Endothelial cell (in vitro differentiated cells): ENCODE measurements around the gene FANCE. TPM values are rescaled to one million over a fixed set of nuclear protein-coding genes. Genes with fewer than 3 reads are reported as not detected.
A peak's percentile ranks its signal among the peaks of the same experiment; 100 is the strongest.

Experiments used
- DNase-seq: peaks from one replicate; pipeline ENCODE4 v3.0.0; 2021; ENCODE audit warnings: low spot score
- H3K27ac Mint-ChIP-seq: one replicate; pipeline ENCODE4 v1.8.0; 2021; ENCODE audit warnings: mixed read lengths, inconsistent platforms; ENCODE audit not compliant: unreplicated experiment
- H3K27me3 Mint-ChIP-seq: one replicate; pipeline ENCODE4 v1.8.0; 2021; ENCODE audit warnings: mild to moderate bottlenecking, moderate library complexity, mixed read lengths, inconsistent platforms; ENCODE audit not compliant: unreplicated experiment
- H3K36me3 Mint-ChIP-seq: one replicate; pipeline ENCODE4 v1.8.0; 2021; ENCODE audit warnings: mild to moderate bottlenecking, low read depth, mixed read lengths, inconsistent platforms; ENCODE audit not compliant: unreplicated experiment
- H3K4me1 Mint-ChIP-seq: one replicate; pipeline ENCODE4 v1.8.0; 2021; ENCODE audit warnings: mild to moderate bottlenecking, mixed read lengths, inconsistent platforms; ENCODE audit not compliant: unreplicated experiment
- H3K4me3 Mint-ChIP-seq: one replicate; pipeline ENCODE4 v1.8.0; 2021; ENCODE audit warnings: mild to moderate bottlenecking, mixed read lengths, inconsistent platforms; ENCODE audit not compliant: unreplicated experiment
- H3K9me3 Mint-ChIP-seq: one replicate; pipeline ENCODE4 v1.8.0; 2021; ENCODE audit warnings: mixed read lengths, inconsistent platforms; ENCODE audit not compliant: unreplicated experiment
- CTCF ChIP-seq: fragments of 200-600 bp; sonication (generic); IDR thresholded peaks from one replicate; pipeline ENCODE4 v1.5.0; 2021; ENCODE audit warnings: antibody characterized with exemption; ENCODE audit not compliant: unreplicated experiment
- total RNA-seq: library from RNA; stranded (reverse); fragmentation: NEBNext Ultra II Directional; extraction: Animal tissue kit (Norgen Biotek cat#: 25700); gene quantifications from one replicate; pipeline ENCODE4 v1.2.1, GENCODE V29; 2021; ENCODE audit not compliant: unreplicated experiment

FANCE gene
- total RNA-seq, 1 donor from 2014 or later = 21.8 TPM

GRCh38 chr6:35415065-35415891 lies 36.9 kb upstream of the FANCE start:
- peaks cover 26% of the 10 kb centered on the region for H3K36me3 Mint-ChIP-seq
- no peaks in the 10 kb centered on the region for H3K9me3 Mint-ChIP-seq
- TF ChIP-seq CTCF = peak; percentile 21
- H3K27ac Mint-ChIP-seq = no peak overlapping the region
- DNase-seq = peak; percentile 46
- peaks cover 34% of the 10 kb centered on the region for H3K4me1 Mint-ChIP-seq
- peaks cover 9% of the 10 kb centered on the region for H3K27me3 Mint-ChIP-seq
- no peak overlapping the region for H3K4me3 Mint-ChIP-seq

GRCh38 chr6:35417979-35418661 lies 34.0 kb upstream of the FANCE start:
- H3K27ac Mint-ChIP-seq = no peak overlapping the region
- peaks cover 5% of the 10 kb centered on the region for H3K27me3 Mint-ChIP-seq
- DNase-seq = no peak
- peaks cover 27% of the 10 kb centered on the region for H3K4me1 Mint-ChIP-seq
- no peak overlapping the region for H3K4me3 Mint-ChIP-seq
- peaks cover 13% of the 10 kb centered on the region for H3K36me3 Mint-ChIP-seq
- TF ChIP-seq CTCF = no peak
- no peaks in the 10 kb centered on the region for H3K9me3 Mint-ChIP-seq

DNA sequence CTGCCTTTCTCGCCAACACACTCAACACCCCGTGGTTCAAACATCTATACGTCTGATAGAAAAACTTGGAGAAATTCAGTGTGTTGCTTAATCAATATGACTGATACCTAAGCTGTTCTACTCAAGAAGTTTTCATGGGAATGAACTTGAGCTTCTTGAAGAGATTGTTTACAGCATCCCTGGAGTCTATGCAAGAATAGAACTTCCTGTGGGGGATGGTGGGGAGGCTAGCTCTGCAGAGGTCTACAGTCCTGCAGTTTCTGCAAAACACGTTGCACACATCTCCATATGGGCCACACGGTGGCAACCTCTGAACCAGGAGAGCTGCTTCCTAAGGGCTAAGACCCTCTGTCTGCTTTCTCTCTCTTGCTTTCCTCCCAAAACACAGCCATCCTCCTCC lies 32.7 kb upstream of the FANCE start:
- no peak overlapping the region for H3K27ac Mint-ChIP-seq
- H3K4me3 Mint-ChIP-seq = no peak overlapping the region
- no peaks in the 10 kb centered on the region for H3K9me3 Mint-ChIP-seq
- H3K36me3 Mint-ChIP-seq = peaks cover 11% of the 10 kb centered on the region
- TF ChIP-seq CTCF = no peak
- H3K27me3 Mint-ChIP-seq = peaks cover 5% of the 10 kb centered on the region
- no peak for DNase-seq
- peaks cover 27% of the 10 kb centered on the region for H3K4me1 Mint-ChIP-seq

- DNase-seq = no peak
- H3K4me3 Mint-ChIP-seq = no peak overlapping the region
These were observed 32.2 kb upstream of the FANCE start for GRCh38 chr6:35419961-35420360.

More at GRCh38 chr6:35419961-35420360, 32.2 kb upstream of the FANCE start:
- peaks cover 5% of the 10 kb centered on the region for H3K27me3 Mint-ChIP-seq
- no peak for TF ChIP-seq CTCF
- peaks cover 27% of the 10 kb centered on the region for H3K4me1 Mint-ChIP-seq
- H3K9me3 Mint-ChIP-seq = no peaks in the 10 kb centered on the region
- H3K36me3 Mint-ChIP-seq = peaks cover 16% of the 10 kb centered on the region
- H3K27ac Mint-ChIP-seq = no peak overlapping the region
